WTC11 (cell line): ENCODE data around the gene WNK1.

Source experiments
- ATF3 ChIP-seq: sonication (generic); formaldehyde crosslinking; conservative IDR thresholded peaks from 2 replicates; pipeline ENCODE4 v1.8.1; 2022; ENCODE audit warnings: mild to moderate bottlenecking, missing genetic modification reagents
- CTCF ChIP-seq: fragments of 200-600 bp; IDR thresholded peaks from 2 replicates; pipeline ENCODE4 v1.8.0; 2022; ENCODE audit warnings: antibody characterized with exemption
- ETV6 ChIP-seq: sonication (generic); formaldehyde crosslinking; IDR thresholded peaks from 2 replicates; pipeline ENCODE4 v1.8.1; 2022; ENCODE audit warnings: mild to moderate bottlenecking, missing genetic modification reagents
- FOXJ3 ChIP-seq: sonication (generic); formaldehyde crosslinking; IDR thresholded peaks from 2 replicates; pipeline ENCODE4 v1.9.0; 2021; ENCODE audit warnings: missing genetic modification reagents, mild to moderate bottlenecking, borderline replicate concordance
- FOXK1 ChIP-seq: sonication (generic); formaldehyde crosslinking; IDR thresholded peaks from 2 replicates; pipeline ENCODE4 v1.8.0; 2022; ENCODE audit warnings: mild to moderate bottlenecking, moderate library complexity, missing genetic modification reagents
- JUN ChIP-seq: sonication (generic); formaldehyde crosslinking; IDR thresholded peaks from 2 replicates; pipeline ENCODE4 v1.8.0; 2023; ENCODE audit warnings: mild to moderate bottlenecking, missing genetic modification reagents
- NFYB ChIP-seq: sonication (generic); formaldehyde crosslinking; conservative IDR thresholded peaks from 2 replicates; pipeline ENCODE4 v1.8.0; 2022; ENCODE audit warnings: low read depth, missing genetic modification reagents
- TEAD4 ChIP-seq: sonication (generic); formaldehyde crosslinking; IDR thresholded peaks from 2 replicates; pipeline ENCODE4 v1.8.0; 2022; ENCODE audit warnings: mild to moderate bottlenecking, missing genetic modification reagents
- USF2 ChIP-seq: sonication (generic); formaldehyde crosslinking; IDR thresholded peaks from 2 replicates; pipeline ENCODE4 v1.8.1; 2023; ENCODE audit warnings: mild to moderate bottlenecking, missing genetic modification reagents, moderate library complexity
- ZBTB43 ChIP-seq: sonication (generic); formaldehyde crosslinking; IDR thresholded peaks from 2 replicates; pipeline ENCODE4 v1.8.1; 2023; ENCODE audit warnings: mild to moderate bottlenecking, missing genetic modification reagents
- ZNF138 ChIP-seq: sonication (generic); formaldehyde crosslinking; conservative IDR thresholded peaks from 2 replicates; pipeline ENCODE4 v1.8.1; 2022; ENCODE audit warnings: mild to moderate bottlenecking, moderate library complexity, missing genetic modification reagents

GRCh38 chr12:754473-754820, 2.1 kb downstream of the WNK1 start:
- TF ChIP-seq JUN (CRISPR knock-in tag) = no peak
- no peak for TF ChIP-seq USF2 (CRISPR knock-in tag)
- TF ChIP-seq CTCF = no peak
- no peak for TF ChIP-seq ATF3 (CRISPR knock-in tag)
- TF ChIP-seq TEAD4 = no peak
- TF ChIP-seq ZNF138 (CRISPR knock-in tag) = no peak
- TF ChIP-seq ETV6 = no peak
- no peak for TF ChIP-seq NFYB
- TF ChIP-seq FOXK1 = no peak
- TF ChIP-seq FOXJ3 (CRISPR knock-in tag) = no peak
- no peak for TF ChIP-seq ZBTB43
